ENCODE results near the gene GPC6.

DNA sequence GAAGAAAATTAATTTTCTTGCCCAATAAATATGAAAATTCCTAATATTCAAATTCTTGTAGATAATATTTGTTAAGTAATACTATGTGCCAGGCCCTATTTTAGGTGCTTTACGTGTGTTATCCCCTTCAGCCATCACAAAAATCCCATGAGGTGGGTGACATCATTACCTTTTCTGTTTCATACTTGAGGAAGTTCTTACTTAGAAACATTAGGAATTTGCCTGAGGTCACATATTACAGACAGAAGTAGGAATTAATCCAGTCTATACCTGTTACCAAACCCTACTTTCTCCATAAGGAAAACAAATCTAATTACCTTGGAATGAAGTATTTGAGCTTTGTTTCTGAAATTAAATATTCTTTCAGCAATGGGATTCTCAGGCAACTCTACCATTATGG lies 336.1 kb downstream of the GPC6 start:
- TF ChIP-seq, protein P1, sequence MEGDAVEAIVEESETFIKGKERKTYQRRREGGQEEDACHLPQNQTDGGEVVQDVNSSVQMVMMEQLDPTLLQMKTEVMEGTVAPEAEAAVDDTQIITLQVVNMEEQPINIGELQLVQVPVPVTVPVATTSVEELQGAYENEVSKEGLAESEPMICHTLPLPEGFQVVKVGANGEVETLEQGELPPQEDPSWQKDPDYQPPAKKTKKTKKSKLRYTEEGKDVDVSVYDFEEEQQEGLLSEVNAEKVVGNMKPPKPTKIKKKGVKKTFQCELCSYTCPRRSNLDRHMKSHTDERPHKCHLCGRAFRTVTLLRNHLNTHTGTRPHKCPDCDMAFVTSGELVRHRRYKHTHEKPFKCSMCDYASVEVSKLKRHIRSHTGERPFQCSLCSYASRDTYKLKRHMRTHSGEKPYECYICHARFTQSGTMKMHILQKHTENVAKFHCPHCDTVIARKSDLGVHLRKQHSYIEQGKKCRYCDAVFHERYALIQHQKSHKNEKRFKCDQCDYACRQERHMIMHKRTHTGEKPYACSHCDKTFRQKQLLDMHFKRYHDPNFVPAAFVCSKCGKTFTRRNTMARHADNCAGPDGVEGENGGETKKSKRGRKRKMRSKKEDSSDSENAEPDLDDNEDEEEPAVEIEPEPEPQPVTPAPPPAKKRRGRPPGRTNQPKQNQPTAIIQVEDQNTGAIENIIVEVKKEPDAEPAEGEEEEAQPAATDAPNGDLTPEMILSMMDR (IDR thresholded peaks at IDR 0.05): no peak
- TF ChIP-seq POLR2AphosphoS5 (IDR thresholded peaks at IDR 0.05) (no peak), POLR2A (IDR thresholded peaks at IDR 0.05) (no peak)
